ENCODE measurements around the gene SBNO2. TPM values are rescaled to one million over a fixed set of nuclear protein-coding genes. Genes with fewer than 3 reads are reported as not detected.

The SBNO2 gene
- total RNA-seq: 10 to 100 TPM; 13.4 to 51.2 (median 19.1) TPM

DNA sequence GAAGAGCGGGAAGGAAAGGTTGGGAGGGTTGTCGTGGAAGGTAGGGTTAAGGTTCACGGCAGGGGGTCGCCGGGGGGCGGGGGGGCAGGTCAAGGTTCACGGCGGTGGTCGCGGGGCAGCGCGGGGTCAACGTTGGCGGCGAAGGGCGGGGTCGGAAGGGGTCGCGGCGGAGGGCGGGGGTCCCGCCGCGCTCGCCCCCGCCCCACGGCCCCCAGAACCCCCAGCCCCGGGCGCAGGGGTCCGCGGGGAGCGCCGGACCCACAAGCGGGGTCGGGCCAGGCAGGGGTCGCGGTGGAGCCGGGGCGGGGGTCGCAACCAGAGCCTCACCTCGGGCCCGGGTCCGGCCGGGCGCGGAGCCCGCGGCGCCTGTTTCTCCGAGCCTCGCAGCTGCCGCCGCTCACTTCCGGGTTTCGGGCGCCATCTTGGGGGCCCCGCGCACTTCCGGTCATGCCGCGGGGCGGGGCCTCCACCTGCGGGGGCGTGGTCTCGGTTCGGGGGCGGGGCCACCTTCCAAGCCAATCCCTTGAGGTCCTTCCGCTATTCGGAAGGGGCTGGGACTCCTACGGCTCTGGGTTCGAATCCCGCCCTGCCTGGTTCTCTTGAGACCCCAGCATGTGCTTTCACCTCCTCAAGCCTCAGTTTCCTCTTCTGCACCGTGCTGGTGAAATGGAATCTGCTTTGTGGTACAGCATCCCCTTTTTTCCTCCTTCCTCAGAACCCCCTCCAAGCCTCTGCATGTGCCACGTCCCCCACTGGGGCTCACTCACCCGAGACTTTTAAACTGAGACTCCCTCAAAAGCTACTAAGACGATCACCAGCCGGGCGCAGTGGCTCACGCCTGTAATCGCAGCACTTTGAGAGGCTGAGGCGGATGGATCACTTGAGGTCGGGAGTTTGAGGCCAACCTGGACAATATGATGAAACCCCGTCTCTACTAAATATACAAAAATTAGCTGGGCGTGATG lies at the start of gene SBNO2:
TSS of gene SBNO2 (minus strand) at position 424 of the 965 bp plus-strand sequence. CDS start 19,992 bp downstream, outside the sequence.
- no peak for TF ChIP-seq CTCF (IDR thresholded peaks at IDR 0.05; ENCODE audit: low read depth)

GRCh38 chr19:1223018-1223855 lies 49.2 kb upstream of the SBNO2 start:
- no peak for TF ChIP-seq CTCF (IDR thresholded peaks at IDR 0.05; ENCODE audit: low read depth)

GRCh38 chr19:1222394-1222793 lies 48.3 kb upstream of the SBNO2 start:
- no peak for TF ChIP-seq CTCF (IDR thresholded peaks at IDR 0.05; ENCODE audit: low read depth)

- no peak for TF ChIP-seq CTCF (IDR thresholded peaks at IDR 0.05; ENCODE audit: low read depth)
Observed at GRCh38 chr19:1221904-1222255, 47.8 kb upstream of the SBNO2 start.

DNA sequence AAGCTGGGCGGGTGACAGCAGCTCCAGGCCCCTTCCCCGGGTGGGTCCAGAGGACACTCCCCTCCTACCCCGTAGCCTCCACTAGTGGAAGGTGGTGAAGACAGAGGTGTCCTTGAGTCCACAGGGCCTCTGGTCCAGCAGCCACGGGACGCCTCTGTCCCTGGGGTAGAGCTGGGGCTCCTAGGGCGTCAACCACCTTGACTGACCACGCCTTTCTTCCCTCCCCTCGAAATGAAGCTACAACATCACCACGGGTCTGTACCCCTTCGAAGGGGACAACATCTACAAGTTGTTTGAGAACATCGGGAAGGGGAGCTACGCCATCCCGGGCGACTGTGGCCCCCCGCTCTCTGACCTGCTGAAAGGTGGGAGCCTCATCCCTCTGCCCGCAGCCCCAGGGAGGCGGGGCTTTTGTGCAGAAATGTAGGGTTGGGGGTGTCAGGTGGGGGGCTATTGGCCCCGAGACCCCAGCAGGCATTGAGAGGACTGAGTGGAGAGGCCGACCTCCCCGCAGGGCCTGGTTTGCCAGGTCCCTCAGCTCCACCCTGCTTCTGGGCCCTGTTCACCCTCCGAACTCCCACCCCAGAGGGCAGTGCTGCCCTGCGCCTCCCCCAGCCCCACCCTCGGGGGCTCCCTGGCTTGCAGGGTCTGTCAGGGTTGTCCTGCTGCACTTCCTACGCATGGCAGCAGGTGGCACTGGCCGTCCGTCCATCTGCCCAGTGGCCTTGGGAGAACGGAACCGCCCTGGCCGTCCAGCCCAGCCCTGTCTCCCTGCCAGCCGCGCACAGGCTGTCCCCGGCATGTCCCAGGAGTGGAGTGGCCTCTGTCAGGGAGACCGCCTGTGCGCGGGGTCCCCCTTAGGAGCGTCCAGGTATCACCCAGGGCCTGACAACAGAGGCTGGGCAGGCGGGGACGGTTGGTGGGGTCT lies 47.2 kb upstream of the SBNO2 start:
- no peak for TF ChIP-seq CTCF (IDR thresholded peaks at IDR 0.05; ENCODE audit: low read depth)

GRCh38 chr19:1220477-1220930 lies 46.4 kb upstream of the SBNO2 start:
- TF ChIP-seq CTCF (IDR thresholded peaks at IDR 0.05; ENCODE audit: low read depth): no peak

All from subcutaneous adipose tissue (tissue), 4 donors.